NK-92 (cell line): ENCODE measurements around the gene QPCT.
"Not testable (repeated sequence)": the region's sequence is repeated elsewhere in the genome, so short reads cannot be mapped to it uniquely, and the experiment has no call there.

ENCODE experiments used
- DNase-seq: peaks from one replicate; lab custom pipeline; 2025; ENCODE audit not compliant: unreplicated experiment; lab: John Stamatoyannopoulos, UW

QPCT gene

GRCh38 chr2:37389989-37390765 lies 45.7 kb downstream of the QPCT start:
- DNase-seq, result no peak

- no peak for DNase-seq
Observed at GRCh38 chr2:37390777-37391176, 46.3 kb downstream of the QPCT start.

GRCh38 chr2:37391711-37392110 lies 47.3 kb downstream of the QPCT start:
- no peak for DNase-seq

GRCh38 chr2:37392428-37392827 lies 48.0 kb downstream of the QPCT start:
- DNase-seq, result no peak

GRCh38 chr2:37394263-37394662 lies 49.8 kb downstream of the QPCT start:
- DNase-seq, result no peak

GRCh38 chr2:37394796-37395555 lies 50.5 kb downstream of the QPCT start:
- DNase-seq, result no peak

- DNase-seq, result no peak
Observed at GRCh38 chr2:37396890-37397565, 52.6 kb downstream of the QPCT start.

- DNase-seq, result no peak
Observed at GRCh38 chr2:37398990-37399389, 54.6 kb downstream of the QPCT start.

GRCh38 chr2:37400041-37400440 lies 55.6 kb downstream of the QPCT start:
- no peak for DNase-seq

GRCh38 chr2:37402636-37403035 lies 58.2 kb downstream of the QPCT start:
- DNase-seq, result no peak

GRCh38 chr2:37405781-37406180 lies 61.4 kb downstream of the QPCT start:
- no peak for DNase-seq

- no peak for DNase-seq
Observed at GRCh38 chr2:37412231-37412630, 67.8 kb downstream of the QPCT start.

GRCh38 chr2:37413911-37414469 lies 69.6 kb downstream of the QPCT start:
- DNase-seq, result not testable (repeated sequence)

GRCh38 chr2:37414470-37414949 lies 70.1 kb downstream of the QPCT start:
- DNase-seq, result no peak

- no peak for DNase-seq
Observed at GRCh38 chr2:37415128-37415820, 70.8 kb downstream of the QPCT start.

- DNase-seq, result no peak
Observed at GRCh38 chr2:37417321-37417720, 72.9 kb downstream of the QPCT start.

GRCh38 chr2:37418956-37419355 lies 74.5 kb downstream of the QPCT start:
- no peak for DNase-seq

GRCh38 chr2:37421686-37422085 lies 77.3 kb downstream of the QPCT start:
- no peak for DNase-seq

GRCh38 chr2:37422816-37423215 lies 78.4 kb downstream of the QPCT start:
- no peak for DNase-seq
